ENCODE data around the gene GBA2.

GBA2 gene

DNA sequence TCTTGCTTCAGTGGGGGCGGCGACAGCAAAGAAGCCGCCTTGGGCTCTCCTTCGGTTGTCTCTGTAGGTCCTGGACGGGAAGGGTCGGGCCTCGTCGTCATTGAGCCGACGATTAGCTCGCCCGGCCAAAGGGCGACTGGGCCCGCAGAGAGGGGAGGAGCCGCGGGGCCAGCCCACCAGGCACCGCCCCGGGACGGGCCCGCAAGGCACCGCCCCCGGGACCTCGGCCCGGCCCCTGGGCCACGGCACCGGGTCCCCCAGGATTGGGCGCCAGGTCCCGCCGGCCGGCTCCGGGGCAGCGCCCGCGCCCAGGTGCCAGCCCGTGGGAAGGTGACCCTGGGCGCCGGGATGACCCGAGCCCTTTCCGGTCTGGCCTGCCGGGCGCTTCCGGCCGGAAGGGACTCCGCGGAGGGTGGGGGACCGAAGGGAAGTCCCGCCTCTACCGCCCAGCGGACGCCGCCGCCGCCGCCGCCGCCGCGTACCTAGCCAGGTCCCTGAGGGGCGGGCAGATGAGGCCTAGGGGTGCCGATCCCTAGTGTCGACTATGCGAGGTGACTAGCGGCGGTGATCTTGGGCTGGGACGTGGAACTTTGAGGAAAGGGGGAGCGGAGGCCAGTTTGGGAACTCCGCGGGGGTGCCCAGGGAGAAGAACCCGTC, at the start of gene GBA2, which contains the start of gene RGP1:
Gene GBA2, minus strand, starts transcription at position 371 of the 657 bp plus-strand sequence. CDS start 524 bp downstream, outside the sequence.
Gene RGP1, plus strand, starts transcription at position 430 of the 657 bp plus-strand sequence. CDS start 469 bp downstream, outside the sequence.
- peak; percentile 90 for DNase-seq

DNA sequence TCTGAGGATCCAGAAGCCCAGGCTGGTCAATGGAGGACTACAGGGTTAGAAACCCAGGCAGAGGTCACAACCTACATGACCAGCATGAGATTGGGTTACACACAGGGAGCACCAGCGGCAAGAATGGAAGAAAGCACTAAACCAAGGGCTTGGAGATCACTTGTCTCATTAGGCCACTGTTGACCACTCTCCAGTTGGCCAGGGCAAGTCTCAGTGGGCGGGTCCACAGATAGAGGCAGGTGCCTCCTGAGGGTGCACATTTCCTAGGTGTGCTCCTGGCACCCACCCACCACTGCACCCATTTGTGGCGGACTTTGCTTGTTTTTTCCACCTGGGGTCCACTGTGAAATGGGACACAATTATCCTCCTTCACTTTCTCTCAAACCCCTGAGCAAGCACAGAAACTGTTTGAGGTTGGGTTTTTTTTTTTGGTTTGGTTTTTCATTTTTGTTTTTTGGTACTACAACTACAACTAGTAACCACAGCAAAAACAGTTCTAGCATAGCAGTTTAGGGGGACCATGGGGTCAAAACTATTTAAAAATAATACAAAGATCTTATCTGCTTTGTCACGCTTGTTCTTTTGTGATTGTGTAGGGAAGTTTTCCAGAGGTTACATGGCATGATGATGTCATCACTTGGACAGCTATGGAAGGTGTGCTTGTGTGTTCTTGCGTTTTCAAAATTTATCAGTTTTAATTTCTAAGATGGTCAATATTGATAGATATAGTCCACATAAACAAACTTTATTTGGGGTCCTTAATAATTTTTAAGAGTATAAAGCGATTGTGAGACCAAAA, 48.5 kb upstream of the GBA2 start:
- no peak for DNase-seq

DNA sequence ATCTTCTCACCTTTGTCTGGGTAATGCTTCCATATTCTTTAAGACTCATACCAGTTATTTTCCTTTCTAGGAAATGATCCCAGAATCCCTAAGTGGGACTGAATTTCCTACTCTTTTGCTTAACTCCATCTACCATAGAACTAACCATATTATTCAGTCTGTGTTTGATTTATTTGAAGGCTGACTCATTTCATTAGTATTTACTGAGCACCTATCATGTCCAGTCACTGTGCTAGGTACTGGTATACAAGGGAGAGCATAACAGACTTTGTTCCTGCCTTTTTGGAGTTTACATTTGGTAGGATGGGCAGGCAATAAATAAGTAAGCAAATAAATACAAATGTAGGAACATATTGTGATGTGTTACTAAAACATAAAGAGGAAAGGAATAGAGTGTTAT, 46.7 kb upstream of the GBA2 start:
- DNase-seq = no peak

DNA sequence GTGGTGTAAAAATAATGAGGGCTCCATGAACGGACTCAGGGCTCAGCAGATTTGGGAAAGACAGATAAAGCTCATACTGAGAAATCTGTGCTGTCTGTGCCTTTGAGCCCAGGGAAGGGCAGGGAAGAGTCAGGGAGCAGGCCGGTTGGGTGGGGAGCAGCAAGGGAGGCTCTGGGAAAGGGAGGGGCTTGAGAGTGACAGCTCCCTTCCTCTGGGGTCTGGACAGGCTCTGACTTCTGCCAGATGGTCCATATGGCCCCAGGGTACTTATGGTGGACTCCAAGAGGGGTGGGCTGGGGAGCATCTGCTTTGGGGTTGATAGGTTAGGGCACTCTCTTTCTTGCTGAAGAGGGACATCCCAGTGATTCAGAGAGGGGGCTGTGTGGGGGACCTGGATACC, 44.4 kb upstream of the GBA2 start:
- no peak for DNase-seq

DNA sequence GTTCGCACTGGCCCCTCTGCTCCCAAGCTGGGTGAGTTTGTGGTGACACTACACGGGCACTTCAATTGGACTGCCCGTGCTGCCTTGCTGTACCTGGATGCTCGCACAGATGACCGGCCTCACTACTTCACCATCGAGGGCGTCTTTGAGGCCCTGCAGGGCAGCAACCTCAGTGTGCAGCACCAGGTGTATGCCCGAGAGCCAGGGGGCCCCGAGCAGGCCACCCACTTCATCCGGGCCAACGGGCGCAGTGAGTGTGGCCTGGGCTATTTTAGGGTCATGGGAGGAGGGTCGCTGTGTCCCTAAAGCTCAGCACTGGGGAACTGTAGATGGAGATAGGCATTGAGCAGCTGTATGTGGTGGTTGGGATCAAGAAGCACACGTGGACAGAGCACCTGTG, 43.8 kb upstream of the GBA2 start:
- no peak for DNase-seq

DNA sequence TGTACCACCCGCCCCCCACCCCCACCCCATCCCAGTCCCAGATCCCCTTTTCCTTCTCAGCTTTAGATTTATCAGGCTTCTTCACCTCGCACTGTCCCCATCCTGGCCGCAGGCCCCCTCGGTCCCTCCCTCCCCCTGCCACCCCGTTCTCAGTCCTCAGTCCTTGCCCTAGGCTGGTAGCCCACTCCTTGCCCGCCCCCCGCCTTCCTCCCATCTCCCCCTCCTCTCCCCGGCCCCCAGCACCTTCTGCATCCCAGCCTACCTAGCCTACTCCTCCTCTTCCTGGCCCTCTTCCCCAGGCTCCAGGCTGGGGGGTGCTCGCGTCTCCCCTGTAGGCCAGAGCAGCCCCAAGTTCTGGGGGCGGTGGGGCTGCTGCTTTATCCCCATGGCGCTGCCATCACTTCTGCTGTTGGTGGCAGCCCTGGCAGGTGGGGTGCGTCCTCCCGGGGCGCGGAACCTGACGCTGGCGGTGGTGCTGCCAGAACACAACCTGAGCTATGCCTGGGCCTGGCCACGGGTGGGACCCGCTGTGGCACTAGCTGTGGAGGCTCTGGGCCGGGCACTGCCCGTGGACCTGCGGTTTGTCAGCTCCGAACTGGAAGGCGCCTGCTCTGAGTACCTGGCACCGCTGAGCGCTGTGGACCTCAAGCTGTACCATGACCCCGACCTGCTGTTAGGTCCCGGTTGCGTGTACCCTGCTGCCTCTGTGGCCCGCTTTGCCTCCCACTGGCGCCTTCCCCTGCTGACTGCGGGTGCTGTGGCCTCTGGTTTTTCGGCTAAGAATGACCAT, 43.2 kb upstream of the GBA2 start:
- DNase-seq = no peak

DNA sequence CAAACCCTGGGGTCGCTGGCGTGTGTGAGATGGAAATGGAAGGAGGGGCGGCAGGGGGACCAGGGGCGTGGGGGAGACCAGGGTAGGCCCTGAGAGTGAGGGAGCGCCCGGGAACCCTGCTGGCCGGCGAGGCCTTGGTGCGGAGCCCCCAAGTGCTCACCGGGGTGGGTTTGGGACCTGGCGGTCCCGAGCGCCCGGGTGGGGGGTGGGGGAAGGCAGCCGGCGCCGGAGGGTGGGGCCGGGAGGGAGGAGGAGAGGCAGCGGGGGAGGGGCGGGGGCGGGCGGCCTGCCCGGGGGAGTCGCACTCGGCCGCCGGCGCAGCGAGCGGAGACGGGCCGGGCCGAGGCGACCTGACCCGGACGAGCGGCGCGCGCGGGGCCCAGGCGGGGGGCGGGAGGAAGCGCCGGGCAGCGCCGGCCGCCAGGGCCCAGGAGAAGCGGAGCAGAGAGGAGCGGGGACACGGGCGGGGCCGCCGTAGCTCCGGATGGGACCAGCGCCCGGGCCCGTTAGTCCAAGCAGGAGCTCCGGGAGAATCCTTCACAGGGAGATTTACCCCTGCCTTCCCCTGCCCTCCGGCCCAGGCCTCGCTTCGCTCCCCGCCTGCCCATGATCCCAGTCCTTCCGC, 42.4 kb upstream of the GBA2 start, which contains the start of gene NPR2:
Gene NPR2, plus strand, starts transcription at position 295 of the 625 bp plus-strand sequence. CDS start 818 bp downstream, outside the sequence.
- DNase-seq = no peak

DNA sequence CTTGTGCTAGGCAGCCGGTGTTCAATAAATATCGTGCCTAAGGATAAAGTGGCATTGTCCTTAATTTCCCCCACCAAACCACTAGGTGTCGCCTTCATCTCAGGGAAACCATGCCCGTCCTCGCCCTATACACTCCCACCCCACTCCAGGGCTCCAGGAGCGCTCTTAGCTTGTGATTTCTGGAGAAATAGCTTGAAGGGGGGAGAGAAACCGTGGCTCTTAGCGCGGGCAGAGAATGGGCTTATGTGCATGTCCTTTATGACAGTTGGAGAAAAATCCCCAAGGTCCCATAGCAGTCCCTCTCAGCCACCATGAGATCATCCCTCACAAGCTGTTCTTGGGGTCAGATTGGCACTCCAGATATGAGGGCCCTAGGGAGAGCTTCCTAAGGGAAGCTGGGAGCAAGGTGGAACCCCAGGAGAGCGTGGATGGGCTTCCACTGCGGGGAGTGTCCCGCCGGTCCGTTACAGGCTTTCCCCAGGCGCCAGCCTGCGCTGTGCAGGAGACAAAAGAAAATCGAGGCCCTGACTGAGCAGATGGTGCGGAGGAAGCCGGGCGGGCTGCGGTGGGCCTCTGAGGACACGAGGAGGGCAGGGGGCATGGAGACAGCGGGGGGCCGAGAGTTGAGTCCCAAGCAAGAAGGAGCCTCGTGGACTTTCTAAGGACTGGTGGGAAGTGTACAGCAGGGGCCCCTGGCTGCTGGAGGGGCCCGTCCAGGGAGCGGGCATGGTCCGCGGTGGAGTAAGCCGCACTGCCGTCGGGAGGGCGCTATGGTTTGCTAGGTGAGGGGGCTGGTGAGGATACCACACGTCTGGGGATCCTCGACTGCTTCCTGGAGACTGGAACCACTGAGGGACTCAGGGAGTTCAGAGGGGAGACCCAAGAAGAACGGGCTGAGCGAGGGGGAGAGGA, 41.6 kb upstream of the GBA2 start:
- peak; percentile 88 for DNase-seq

DNA sequence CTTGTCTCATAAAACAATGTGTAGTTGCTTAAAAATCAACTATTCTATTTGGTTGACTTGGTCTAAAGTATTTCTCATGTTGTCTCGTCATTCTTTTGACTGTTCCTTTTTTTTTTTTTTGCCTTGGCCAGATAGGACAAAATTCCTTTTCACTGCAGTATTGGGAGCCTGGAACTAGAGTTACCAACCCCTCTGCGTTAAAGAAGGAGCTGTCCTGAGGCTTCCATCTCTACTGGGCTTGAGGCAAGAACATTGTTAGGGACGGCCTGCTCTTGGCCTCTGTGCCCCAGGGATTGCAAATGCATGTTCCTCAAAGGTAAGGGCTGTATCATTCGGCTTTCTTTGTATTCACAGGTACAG, 41.0 kb upstream of the GBA2 start:
- no peak for DNase-seq

DNA sequence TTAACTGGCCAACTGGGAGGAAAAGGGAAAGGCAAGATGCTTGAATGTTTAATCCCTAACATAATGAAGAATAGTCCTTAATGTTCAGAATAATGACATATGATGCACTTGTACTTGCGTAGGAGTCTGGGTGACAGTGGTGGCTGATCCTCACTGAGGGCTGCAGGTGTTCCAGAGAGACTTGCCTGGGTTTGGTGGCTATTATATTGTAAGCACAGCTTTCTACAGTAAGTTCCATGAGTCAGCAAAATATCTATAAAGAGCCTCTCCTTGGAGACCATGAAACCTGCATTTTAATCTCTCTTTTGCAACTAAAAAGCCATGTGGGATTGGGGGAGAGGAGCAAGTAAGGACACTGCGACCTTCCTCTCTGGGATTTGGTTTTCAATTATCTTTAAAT, 40.5 kb upstream of the GBA2 start:
- DNase-seq = no peak

DNA sequence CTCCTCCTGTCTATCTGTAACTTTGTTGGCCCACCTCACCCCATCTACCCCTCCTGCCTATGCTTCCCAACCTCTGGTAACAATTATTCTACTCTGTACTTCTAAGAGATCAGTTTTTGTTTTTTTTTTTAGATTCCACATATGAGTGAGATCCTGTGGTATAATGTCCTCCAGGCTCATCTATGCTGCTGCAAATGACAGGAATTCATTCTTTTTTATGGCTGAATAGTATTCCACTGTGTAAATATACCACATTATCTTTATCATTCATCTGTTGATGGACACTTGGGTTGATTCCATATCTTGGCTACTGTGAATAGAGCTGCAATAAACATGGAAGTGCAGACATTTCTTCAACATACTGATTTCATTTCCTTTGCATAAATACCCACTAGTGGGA, 34.4 kb upstream of the GBA2 start:
- DNase-seq = no peak

DNA sequence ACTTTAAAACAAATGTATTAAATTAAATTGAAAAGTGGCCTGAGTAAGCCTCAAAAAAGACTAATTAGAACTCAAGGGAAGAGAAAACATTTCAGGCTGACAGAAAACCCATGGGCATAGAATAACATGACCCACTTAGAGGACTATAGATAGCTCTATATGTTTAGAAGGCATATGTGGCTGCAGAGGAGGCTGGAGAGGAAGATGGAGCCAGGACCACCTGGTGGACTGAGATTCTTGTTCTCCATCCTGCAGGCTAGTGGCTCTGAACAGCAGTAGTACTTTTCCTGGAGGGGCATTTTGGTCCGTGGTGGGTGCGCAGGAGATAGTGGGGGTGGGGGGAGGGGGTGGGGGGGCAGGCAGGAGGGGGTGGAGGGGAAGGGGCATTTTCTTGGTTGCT, 32.0 kb upstream of the GBA2 start:
- DNase-seq = no peak

DNA sequence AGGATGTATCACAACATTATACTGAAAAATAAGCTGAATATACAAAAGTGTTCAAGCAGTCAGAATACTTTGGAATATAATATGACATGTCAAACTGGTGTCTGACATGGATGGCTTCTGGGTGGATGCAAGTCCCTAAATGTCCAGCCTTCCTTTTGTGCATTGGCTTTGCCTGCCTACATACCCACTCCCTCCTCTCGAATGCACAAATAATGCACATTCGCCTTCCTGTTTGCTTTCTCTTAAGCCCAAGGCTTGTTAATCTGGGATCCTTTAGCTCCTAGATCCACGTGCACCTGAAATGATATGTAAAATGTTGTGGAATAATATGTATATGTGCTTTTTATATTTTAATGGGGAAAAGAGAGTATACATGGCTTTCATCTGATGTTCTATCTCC, 29.5 kb upstream of the GBA2 start:
- DNase-seq = no peak

DNA sequence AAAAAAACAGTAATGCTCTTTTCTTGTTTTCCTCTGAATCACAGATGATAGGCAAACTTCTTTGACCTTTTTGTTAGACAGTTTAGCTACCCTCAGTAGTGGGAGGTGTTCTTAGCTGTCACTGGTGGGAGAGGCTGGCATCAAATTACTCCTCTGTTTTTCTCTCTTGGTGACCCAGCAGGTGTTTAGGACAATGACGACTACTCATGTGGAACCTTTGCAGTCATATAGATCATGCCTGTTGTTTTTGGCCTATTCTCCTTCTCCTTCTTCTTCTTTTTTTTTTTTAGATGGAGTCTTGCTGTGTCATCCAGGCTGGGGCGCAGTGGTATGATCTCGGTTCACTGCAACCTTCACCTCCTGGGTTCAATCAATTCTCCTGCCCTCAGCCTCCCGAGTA, 27.0 kb upstream of the GBA2 start:
- DNase-seq = no peak

DNA sequence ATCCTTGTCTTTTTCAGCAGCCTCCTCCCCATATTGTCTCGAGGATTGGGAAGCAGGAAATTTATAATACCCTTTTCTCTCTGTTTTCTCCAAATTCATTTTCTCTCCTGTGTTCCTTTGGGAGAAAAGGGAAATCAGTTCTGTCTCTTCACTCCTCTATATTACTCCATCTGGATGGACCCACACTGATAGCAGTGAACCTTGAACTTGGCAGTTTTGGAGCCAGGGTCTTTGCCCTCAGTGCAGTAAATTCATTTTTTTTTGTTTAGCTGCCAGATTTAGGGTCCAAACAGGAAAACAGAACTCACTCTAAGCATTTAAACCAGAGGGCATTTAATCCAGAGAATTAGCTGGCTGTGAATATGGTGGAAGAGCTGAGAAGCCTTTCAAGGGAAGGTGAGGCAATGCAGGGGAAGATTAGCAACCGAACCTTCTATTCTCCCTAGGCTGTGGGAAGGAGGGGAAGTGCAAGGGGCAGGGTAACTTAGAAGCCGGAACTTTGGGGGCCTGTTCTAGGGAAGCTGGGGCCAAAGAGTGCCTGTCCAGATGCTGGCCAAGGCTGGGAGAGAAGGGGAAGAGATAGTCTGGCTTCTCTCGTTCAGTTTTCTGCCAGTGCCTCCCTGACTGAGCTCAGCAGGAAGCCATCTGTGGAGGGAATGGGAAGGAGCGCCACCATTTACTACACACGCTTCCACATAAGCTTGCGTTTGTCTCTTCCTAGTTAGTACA, 26.0 kb upstream of the GBA2 start:
- DNase-seq = peak; percentile 63

DNA sequence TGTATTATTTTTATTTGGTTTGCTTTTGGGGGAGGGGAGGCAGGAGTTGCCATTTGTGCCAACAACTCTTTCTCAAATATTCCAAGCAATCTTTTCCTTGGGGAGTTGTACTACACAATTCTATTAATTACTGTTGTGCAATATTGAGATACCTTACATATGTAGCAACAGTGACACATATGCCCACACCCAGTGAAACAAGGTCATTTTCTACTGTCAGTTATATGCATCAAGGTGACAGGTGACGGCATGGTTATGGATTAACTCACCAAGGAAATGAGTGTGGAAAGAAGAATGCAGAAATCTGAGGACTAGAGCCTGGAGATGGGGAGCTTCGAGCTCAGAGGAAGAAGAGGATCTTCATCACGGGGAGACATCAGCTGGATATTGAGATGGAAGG, 22.9 kb upstream of the GBA2 start:
- no peak for DNase-seq

DNA sequence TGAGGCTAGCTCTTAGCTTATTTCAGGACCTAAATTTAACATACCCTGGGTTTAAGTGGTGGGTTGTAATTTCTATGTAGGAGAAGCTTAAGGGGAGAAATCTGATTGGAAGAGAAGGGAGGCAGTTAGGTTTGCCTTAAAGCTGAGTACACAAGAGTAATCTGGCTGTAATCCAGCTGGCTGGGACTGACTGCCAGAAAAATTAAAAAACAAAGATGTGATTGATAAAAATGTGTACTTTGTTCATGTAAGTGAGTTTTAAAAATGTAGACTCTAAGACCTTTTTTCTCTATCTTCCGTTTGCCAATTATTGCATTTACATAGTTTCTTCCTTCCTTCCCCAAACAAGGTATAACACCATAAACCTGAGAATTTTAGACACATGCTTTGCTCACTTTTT, 22.5 kb upstream of the GBA2 start:
- peak; percentile 64 for DNase-seq

DNA sequence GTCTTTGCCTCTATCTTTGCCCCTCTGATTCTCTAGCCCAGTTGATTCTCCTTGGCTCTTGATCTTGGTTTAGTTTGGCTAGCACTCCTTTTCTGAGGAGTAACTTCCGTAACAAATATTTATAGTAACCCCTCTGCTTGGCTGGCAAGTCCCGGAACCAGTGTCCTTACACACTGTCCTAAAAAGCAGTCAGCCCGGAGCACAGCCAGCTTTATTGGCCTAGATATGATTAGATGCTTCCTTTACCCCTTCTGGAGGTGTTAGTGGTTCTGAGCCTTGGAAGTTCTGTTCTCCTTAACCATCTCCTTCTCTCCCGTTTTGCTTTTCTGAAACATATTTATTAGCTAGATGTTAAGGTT, 22.0 kb upstream of the GBA2 start:
- no peak for DNase-seq

DNA sequence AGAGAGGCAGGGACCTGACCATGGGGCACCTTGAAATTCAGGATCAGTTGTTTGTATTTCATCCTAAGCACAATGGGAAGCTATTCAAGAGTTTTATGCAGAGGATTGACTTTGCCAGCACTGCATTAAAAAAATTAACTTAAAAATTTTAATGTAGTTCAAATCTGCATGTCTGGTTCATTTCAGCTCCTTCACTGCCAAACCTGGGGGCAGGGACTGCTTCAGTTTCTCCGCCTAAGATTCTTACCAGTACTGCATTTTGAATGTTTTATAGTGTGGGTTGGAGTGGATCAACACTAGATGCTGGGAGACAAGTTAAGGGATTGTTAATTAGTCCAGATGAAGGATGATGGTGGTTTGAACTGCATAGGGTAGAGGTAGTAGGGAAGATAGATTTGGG, 20.7 kb upstream of the GBA2 start:
- DNase-seq = no peak

DNA sequence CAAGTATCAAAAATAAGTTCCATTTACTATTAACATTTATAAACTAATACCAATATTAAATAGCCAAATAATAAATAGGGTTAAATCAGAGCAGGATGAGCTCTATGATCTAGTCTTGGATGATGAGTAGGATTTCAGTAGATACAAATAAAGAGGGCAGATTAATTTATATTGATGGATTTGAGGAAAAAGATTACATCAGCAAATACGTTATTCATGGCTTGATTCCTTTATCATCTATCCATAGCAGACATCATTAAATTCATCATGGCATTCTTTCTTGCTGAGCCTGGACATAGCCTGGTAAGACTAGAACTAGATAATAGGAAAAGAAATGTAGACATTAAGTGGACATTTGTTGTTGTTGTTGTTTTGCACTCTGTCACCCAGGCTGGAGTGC, 18.4 kb upstream of the GBA2 start:
- DNase-seq = no peak

DNA sequence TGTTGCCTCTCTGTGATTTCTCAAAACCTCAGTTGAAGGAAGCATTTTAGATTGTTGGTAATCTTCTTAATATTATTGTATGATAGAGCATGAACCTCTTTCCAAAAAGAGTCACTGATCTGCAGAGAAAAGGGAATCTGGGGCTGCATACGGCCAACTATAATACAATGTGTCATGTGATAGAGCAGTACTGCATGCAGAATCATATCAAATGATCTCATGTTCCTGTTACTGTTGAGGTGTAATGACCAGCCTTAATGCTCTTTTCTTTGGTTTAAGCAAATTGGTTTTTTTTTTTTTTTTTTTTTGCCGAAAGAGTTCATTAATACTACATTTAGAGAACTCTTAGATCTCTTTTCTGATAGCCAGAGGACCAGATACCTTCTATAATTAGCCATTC, 18.0 kb upstream of the GBA2 start:
- peak; percentile 21 for DNase-seq

Data from hematopoietic multipotent progenitor cell treated with erythropoietin and hydrocortisone succinate and interleukin-3 and kit ligand, for 4 days (in vitro differentiated cells).